Activated T-cell treated with anti-CD3 and anti-CD28 coated beads, Interleukin-2, amount 50 U/mL, for 72 hours (primary cell): ENCODE measurements around the gene SMG5. TPM values are rescaled to one million over a fixed set of nuclear protein-coding genes. Genes with fewer than 3 reads are reported as not detected.
"Not testable (repeated sequence)": the region's sequence is repeated elsewhere in the genome, so short reads cannot be mapped to it uniquely, and the experiment has no call there.

ENCODE experiments used
- ATAC-seq, 2 donors: fragments of 150-1000 bp; cut with Tn5 transposase; replicated peaks in 1 of 2; 2 replicates each; pipeline ENCODE4 v1.10.0; 2021; ENCODE audit warnings: moderate library complexity in 2 of 2, mild to moderate bottlenecking in 1 of 2
- DNase-seq, 2 donors: peaks; one replicate each; pipeline ENCODE4 v3.0.0; 2021 to 2022; ENCODE audit warnings: mixed read lengths in 1 of 2
- H3K27ac Mint-ChIP-seq: one replicate; pipeline ENCODE4 v1.8.0; 2022; ENCODE audit warnings: mild to moderate bottlenecking, moderate library complexity, mixed read lengths
- H3K27me3 Mint-ChIP-seq: one replicate; pipeline ENCODE4 v1.8.0; 2022; ENCODE audit warnings: low read depth, mixed read lengths
- H3K36me3 Mint-ChIP-seq, 2 donors: one replicate each; pipeline ENCODE4 v1.8.0; 2022; ENCODE audit warnings: mixed read lengths in 2 of 2, mild to moderate bottlenecking in 1 of 2; ENCODE audit not compliant: insufficient read depth in 2 of 2
- H3K4me1 Mint-ChIP-seq: one replicate; pipeline ENCODE4 v1.8.0; 2022; ENCODE audit warnings: low read depth, mixed read lengths
- H3K4me3 Mint-ChIP-seq, 2 donors: one replicate each; pipeline ENCODE4 v1.8.0; 2022; ENCODE audit warnings: mild to moderate bottlenecking in 2 of 2, mixed read lengths in 2 of 2, moderate library complexity in 2 of 2
- H3K9me3 Mint-ChIP-seq, 2 donors: one replicate each; pipeline ENCODE4 v1.8.0; 2022; ENCODE audit warnings: mixed read lengths in 2 of 2
- total RNA-seq, 2 donors: library from RNA; stranded (reverse); gene quantifications; one replicate each; pipeline ENCODE4 v1.2.3, GENCODE V29; 2022

SMG5 gene
- total RNA-seq: 10 to 100 TPM; 77.0 to 79.7 TPM

- peak; percentile 95 to 97 for DNase-seq
- Mint-ChIP-seq H3K4me1 (peaks cover 39% of the 10 kb centered on the region), H3K9me3 (no peaks in the 10 kb centered on the region), H3K27me3 (no peaks in the 10 kb centered on the region), H3K36me3 (peaks cover 8 to 21% of the 10 kb centered on the region in 2 donors), H3K27ac (peak within 1 kb of the TSS; percentile 99), H3K4me3 (peak within 1 kb of the TSS; percentile 98 to 99)
- ATAC-seq: peak; percentile 90 to 91
Measured at GRCh38 chr1:156282479-156283222, at the start of gene SMG5. SMG5 (minus strand) TSS chr1:156282825; CDS start chr1:156282680, 145 bp downstream.

GRCh38 chr1:156323179-156323578 is 40.6 kb upstream of the SMG5 start:
- DNase-seq, H3K4me3 Mint-ChIP-seq, ATAC-seq, H3K4me1 Mint-ChIP-seq, H3K27me3 Mint-ChIP-seq, H3K27ac Mint-ChIP-seq, H3K9me3 Mint-ChIP-seq: not testable (repeated sequence)
- H3K36me3 Mint-ChIP-seq: peaks cover 11 to 33% of the 10 kb centered on the region in 2 donors

GRCh38 chr1:156320560-156320959 is 37.9 kb upstream of the SMG5 start:
- H3K36me3 Mint-ChIP-seq: peaks cover 11 to 39% of the 10 kb centered on the region in 2 donors
- no peaks in the 10 kb centered on the region for H3K27me3 Mint-ChIP-seq
- H3K4me3 Mint-ChIP-seq: no peak overlapping the region
- ATAC-seq (no peak), DNase-seq (no peak)
- H3K27ac Mint-ChIP-seq: no peak overlapping the region
- H3K9me3 Mint-ChIP-seq: no peaks in the 10 kb centered on the region
- peaks cover 5% of the 10 kb centered on the region for H3K4me1 Mint-ChIP-seq

GRCh38 chr1:156319664-156320063 is 37.0 kb upstream of the SMG5 start:
- Mint-ChIP-seq H3K27ac (no peak overlapping the region), H3K4me3 (no peak overlapping the region), H3K9me3 (no peaks in the 10 kb centered on the region), H3K4me1 (peaks cover 3% of the 10 kb centered on the region), H3K36me3 (peaks cover 11 to 40% of the 10 kb centered on the region in 2 donors), H3K27me3 (no peaks in the 10 kb centered on the region)
- DNase-seq (peak in 1 of 2 donors; percentile 23), ATAC-seq (no peak)

GRCh38 chr1:156316909-156317308 is 34.3 kb upstream of the SMG5 start:
- no peak for ATAC-seq
- Mint-ChIP-seq H3K36me3 (peaks cover 9 to 44% of the 10 kb centered on the region in 2 donors), H3K27me3 (no peaks in the 10 kb centered on the region), H3K4me3 (no peak overlapping the region), H3K4me1 (no peaks in the 10 kb centered on the region), H3K27ac (no peak overlapping the region), H3K9me3 (no peaks in the 10 kb centered on the region)
- DNase-seq: no peak

- H3K36me3 Mint-ChIP-seq: peaks cover 5 to 38% of the 10 kb centered on the region in 2 donors
- no peak for ATAC-seq
- H3K27me3 Mint-ChIP-seq: no peaks in the 10 kb centered on the region
Measured at GRCh38 chr1:156310962-156311361, 28.3 kb upstream of the SMG5 start.

GRCh38 chr1:156308078-156308477 is 25.5 kb upstream of the SMG5 start:
- ATAC-seq (no peak), DNase-seq (no peak)
- Mint-ChIP-seq H3K27me3 (no peaks in the 10 kb centered on the region), H3K9me3 (no peaks in the 10 kb centered on the region), H3K36me3 (peaks cover 5 to 27% of the 10 kb centered on the region in 2 donors), H3K4me3 (no peak overlapping the region), H3K4me1 (no peaks in the 10 kb centered on the region), H3K27ac (peak overlapping the region; percentile 8)

More at GRCh38 chr1:156310962-156311361, 28.3 kb upstream of the SMG5 start:
- no peak for DNase-seq
- Mint-ChIP-seq H3K27ac (no peak overlapping the region), H3K4me3 (no peak overlapping the region), H3K9me3 (no peaks in the 10 kb centered on the region), H3K4me1 (no peaks in the 10 kb centered on the region)

- no peak for DNase-seq
- no peak overlapping the region for H3K27ac Mint-ChIP-seq
- H3K36me3 Mint-ChIP-seq: peaks cover 2 to 20% of the 10 kb centered on the region in 2 donors
- ATAC-seq: no peak
- no peaks in the 10 kb centered on the region for H3K4me1 Mint-ChIP-seq
- no peaks in the 10 kb centered on the region for H3K9me3 Mint-ChIP-seq
- no peak overlapping the region for H3K4me3 Mint-ChIP-seq
- no peaks in the 10 kb centered on the region for H3K27me3 Mint-ChIP-seq
Measured at GRCh38 chr1:156305215-156305614, 22.6 kb upstream of the SMG5 start.

- Mint-ChIP-seq H3K4me1 (no peaks in the 10 kb centered on the region), H3K27me3 (no peaks in the 10 kb centered on the region), H3K9me3 (no peaks in the 10 kb centered on the region), H3K27ac (no peak overlapping the region), H3K36me3 (peaks cover 2 to 11% of the 10 kb centered on the region in 2 donors), H3K4me3 (no peak overlapping the region)
- ATAC-seq (no peak), DNase-seq (no peak)
Measured at GRCh38 chr1:156303241-156303640, 20.6 kb upstream of the SMG5 start.

GRCh38 chr1:156298852-156299357 is 16.3 kb upstream of the SMG5 start, which contains the start of gene VHLL:
VHLL (minus strand) TSS chr1:156299307; CDS start chr1:156299189, 118 bp downstream.
- Mint-ChIP-seq H3K27me3 (no peaks in the 10 kb centered on the region), H3K4me1 (peaks cover 23% of the 10 kb centered on the region), H3K27ac (no peak within 1 kb of the TSS), H3K9me3 (no peaks in the 10 kb centered on the region), H3K4me3 (no peak within 1 kb of the TSS), H3K36me3 (peaks cover 0 to 3% of the 10 kb centered on the region in 2 donors)
- DNase-seq: no peak
- no peak for ATAC-seq

GRCh38 chr1:156295391-156295947 is 12.8 kb upstream of the SMG5 start, which contains the start of gene GLMP:
GLMP (minus strand) TSS chr1:156295679; CDS start chr1:156295645, 34 bp downstream.
- peak; percentile 86 to 89 for ATAC-seq
- Mint-ChIP-seq H3K27ac (peak within 1 kb of the TSS; percentile 79), H3K36me3 (peaks cover 0 to 4% of the 10 kb centered on the region in 2 donors), H3K4me1 (peaks cover 25% of the 10 kb centered on the region), H3K9me3 (no peaks in the 10 kb centered on the region), H3K27me3 (no peaks in the 10 kb centered on the region), H3K4me3 (peak within 1 kb of the TSS; percentile 81 to 94)
- DNase-seq: peak; percentile 61 to 66

- no peak for ATAC-seq
- no peak for DNase-seq
- H3K4me3 Mint-ChIP-seq: no peak overlapping the region
- no peaks in the 10 kb centered on the region for H3K27me3 Mint-ChIP-seq
- H3K36me3 Mint-ChIP-seq: peaks cover 0 to 6% of the 10 kb centered on the region in 2 donors
- peaks cover 25% of the 10 kb centered on the region for H3K4me1 Mint-ChIP-seq
- H3K27ac Mint-ChIP-seq: no peak overlapping the region
- no peaks in the 10 kb centered on the region for H3K9me3 Mint-ChIP-seq
Measured at GRCh38 chr1:156293895-156294294, 11.3 kb upstream of the SMG5 start.

- Mint-ChIP-seq H3K27me3 (no peaks in the 10 kb centered on the region), H3K4me3 (no peak overlapping the region), H3K36me3 (peaks cover 2 to 6% of the 10 kb centered on the region in 2 donors), H3K27ac (no peak overlapping the region), H3K4me1 (peaks cover 25% of the 10 kb centered on the region), H3K9me3 (no peaks in the 10 kb centered on the region)
- DNase-seq: no peak
- ATAC-seq: no peak
Measured at GRCh38 chr1:156293098-156293434, 10.4 kb upstream of the SMG5 start.
